ENCODE measurements around the gene XRCC2. TPM values are rescaled to one million over a fixed set of nuclear protein-coding genes. Genes with fewer than 3 reads are reported as not detected.
"Not testable (repeated sequence)": the region's sequence is repeated elsewhere in the genome, so short reads cannot be mapped to it uniquely, and the experiment has no call there.

Gene XRCC2
- total RNA-seq, 2 experiments from 2014 or later = 40.0 to 40.1 TPM

DNA sequence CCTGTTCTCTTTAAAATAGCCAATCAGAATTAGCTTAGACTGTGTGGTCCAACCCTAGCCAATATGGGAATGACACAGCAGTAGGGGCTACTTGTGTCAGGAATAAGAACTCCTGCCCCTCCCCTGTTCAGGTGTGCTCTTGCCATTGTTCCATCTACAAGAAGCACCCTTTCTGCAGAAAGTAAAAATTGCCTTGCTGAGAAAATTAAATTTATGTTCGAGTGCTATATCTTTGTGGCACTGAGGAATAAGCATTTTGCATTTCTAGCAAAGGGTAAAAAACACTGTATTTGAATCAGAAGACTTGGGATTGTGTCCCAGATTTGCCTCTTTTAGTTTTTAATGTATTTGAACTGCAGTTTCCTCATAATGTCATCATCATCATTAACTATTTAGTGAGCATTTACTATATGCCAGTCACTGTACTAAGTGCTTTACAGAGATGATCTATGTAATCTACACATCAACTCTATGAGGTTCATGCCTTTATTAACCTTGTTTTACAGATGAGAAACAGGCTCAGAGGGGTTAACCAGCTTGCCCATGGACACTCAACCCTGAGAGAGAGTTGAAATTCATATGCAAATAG lies 28.9 kb upstream of the XRCC2 start:
- CTCF ChIA-PET (ENCODE audit: unreplicated experiment) = no interaction called here
- Histone ChIP-seq H4K20me1 (ENCODE audit: insufficient read depth, low read length) (no peaks in the 10 kb centered on the region), H3K4me3 (ENCODE audit: low read depth, low read length, poor library complexity, severe bottlenecking) (no peak overlapping the region), H3K9me2 (ENCODE audit: insufficient read depth, low read length) (no peaks in the 10 kb centered on the region), H3K9me3 (ENCODE audit: low read length) (peaks cover 15% of the 10 kb centered on the region), H3K27ac (ENCODE audit: low read depth, low read length, poor library complexity, severe bottlenecking) (no peak overlapping the region), H2AFZ (ENCODE audit: low read length) (no peak overlapping the region), H3K4me2 (ENCODE audit: low read length) (no peak overlapping the region), H3K79me2 (ENCODE audit: insufficient read depth, low read depth, low read length) (no peaks in the 10 kb centered on the region), H3K36me3 (ENCODE audit: insufficient read depth, low read length) (no peaks in the 10 kb centered on the region), H3K4me1 (ENCODE audit: insufficient read depth, low read length, poor library complexity, severe bottlenecking) (no peaks in the 10 kb centered on the region)
- DNase-seq (ENCODE audit: low spot score) = no peak
- BruUV-seq (replicated peaks) = no TSS peak
- POLR2A ChIA-PET = interaction anchor here (0.6 kb wide), 1 partner anchor 45 kb away, joined by 3 read pairs; no protein-coding TSS in a partner anchor
- TF ChIP-seq, protein P1, sequence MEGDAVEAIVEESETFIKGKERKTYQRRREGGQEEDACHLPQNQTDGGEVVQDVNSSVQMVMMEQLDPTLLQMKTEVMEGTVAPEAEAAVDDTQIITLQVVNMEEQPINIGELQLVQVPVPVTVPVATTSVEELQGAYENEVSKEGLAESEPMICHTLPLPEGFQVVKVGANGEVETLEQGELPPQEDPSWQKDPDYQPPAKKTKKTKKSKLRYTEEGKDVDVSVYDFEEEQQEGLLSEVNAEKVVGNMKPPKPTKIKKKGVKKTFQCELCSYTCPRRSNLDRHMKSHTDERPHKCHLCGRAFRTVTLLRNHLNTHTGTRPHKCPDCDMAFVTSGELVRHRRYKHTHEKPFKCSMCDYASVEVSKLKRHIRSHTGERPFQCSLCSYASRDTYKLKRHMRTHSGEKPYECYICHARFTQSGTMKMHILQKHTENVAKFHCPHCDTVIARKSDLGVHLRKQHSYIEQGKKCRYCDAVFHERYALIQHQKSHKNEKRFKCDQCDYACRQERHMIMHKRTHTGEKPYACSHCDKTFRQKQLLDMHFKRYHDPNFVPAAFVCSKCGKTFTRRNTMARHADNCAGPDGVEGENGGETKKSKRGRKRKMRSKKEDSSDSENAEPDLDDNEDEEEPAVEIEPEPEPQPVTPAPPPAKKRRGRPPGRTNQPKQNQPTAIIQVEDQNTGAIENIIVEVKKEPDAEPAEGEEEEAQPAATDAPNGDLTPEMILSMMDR (conservative IDR thresholded peaks at IDR 0.05; ENCODE audit: low read length) = no peak
- TF ChIP-seq EZH2phosphoT487 (IDR thresholded peaks at IDR 0.05; ENCODE audit: borderline replicate concordance, low read depth, low read length) = no peak
- intact Hi-C loops (cut with micrococcal nuclease; ENCODE audit: unreplicated experiment) = loop anchor here (5.0 kb wide), 1 partner anchor 368 kb away; no protein-coding TSS in a partner anchor

DNA sequence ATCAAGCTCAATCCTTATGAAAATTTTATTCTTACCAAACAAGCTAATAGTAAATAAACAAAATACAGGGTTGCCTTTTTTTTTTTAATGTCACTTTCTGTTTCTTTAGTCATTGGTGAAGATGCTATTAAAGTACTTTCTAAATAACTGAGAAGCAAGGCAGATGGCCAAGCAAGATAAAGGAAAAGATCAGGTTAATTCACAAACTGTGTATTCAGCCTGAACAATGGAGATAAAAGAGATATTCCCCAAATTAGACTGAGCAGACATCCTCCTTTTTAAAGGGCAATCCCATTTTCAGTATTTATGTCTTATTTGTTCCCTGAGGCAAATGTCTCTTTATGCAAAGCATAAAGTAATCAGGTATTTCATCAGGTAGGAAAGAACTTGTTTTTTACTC lies 23.1 kb upstream of the XRCC2 start:
- H3K79me2 ChIP-seq (ENCODE audit: insufficient read depth, low read depth, low read length) = no peaks in the 10 kb centered on the region
- H3K4me2 ChIP-seq (ENCODE audit: low read length) = no peak overlapping the region
- no peak overlapping the region for H3K4me3 ChIP-seq (ENCODE audit: low read depth, low read length, poor library complexity, severe bottlenecking)
- ChIA-PET CTCF (ENCODE audit: unreplicated experiment) (no interaction called here), POLR2A (interaction anchor here (0.7 kb wide), 3 partner anchors 56 to 534 kb away, joined by 3 to 4 read pairs (median 3); no protein-coding TSS in a partner anchor)
- no TSS peak for BruUV-seq (replicated peaks)
- no peaks in the 10 kb centered on the region; the same call in 1 of the 2 replicates for H3K9me3 ChIP-seq (ENCODE audit: low read length)
- no peak for DNase-seq (ENCODE audit: low spot score)
- H3K9me2 ChIP-seq (ENCODE audit: insufficient read depth, low read length) = no peaks in the 10 kb centered on the region
- no peak overlapping the region for H2AFZ ChIP-seq (ENCODE audit: low read length)
- H4K20me1 ChIP-seq (ENCODE audit: insufficient read depth, low read length) = no peaks in the 10 kb centered on the region
- H3K4me1 ChIP-seq (ENCODE audit: insufficient read depth, low read length, poor library complexity, severe bottlenecking) = no peaks in the 10 kb centered on the region
- intact Hi-C loops (cut with micrococcal nuclease; ENCODE audit: unreplicated experiment) = no loop called here
- TF ChIP-seq, protein P1 (conservative IDR thresholded peaks at IDR 0.05; ENCODE audit: low read length) = no peak
- no peak for TF ChIP-seq EZH2phosphoT487 (IDR thresholded peaks at IDR 0.05; ENCODE audit: borderline replicate concordance, low read depth, low read length)
- H3K36me3 ChIP-seq (ENCODE audit: insufficient read depth, low read length) = no peaks in the 10 kb centered on the region
- H3K27ac ChIP-seq (ENCODE audit: low read depth, low read length, poor library complexity, severe bottlenecking) = no peak overlapping the region

DNA sequence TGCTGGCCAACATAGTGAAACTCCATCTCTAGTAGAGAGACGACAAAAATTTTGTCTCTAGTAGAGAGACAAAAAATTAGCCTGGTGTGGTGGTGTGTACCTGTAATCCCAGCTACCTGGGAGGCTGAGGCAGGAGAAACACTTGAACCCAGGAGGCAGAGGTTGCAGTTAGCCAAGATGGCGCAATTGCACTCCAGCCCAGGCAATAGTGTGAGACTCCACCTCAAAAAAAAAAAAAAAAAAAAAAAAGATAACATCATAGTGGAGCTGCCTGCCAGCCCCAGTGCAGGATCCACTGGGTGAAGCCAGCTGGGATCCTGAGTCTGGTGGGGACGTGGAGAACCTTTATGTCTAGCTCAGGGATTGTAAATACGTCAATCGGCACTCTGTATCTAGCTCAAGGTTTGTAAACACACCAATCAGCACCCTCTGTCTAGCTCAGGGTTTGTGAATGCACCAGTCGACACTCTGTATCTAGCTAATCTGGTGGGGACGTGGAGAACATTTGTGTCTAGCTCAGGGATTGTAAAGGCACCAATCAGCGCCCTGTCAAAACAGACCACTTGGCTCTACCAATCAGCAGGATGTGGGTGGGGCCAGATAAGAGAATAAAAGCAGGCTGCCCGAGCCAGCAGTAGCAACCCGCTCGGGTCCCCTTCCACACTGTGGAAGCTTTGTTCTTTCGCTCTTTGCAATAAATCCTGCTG lies 21.5 kb upstream of the XRCC2 start:
- H3K9me2 ChIP-seq (ENCODE audit: insufficient read depth, low read length); BruUV-seq (replicated peaks); CTCF ChIA-PET (ENCODE audit: unreplicated experiment): not testable (repeated sequence)

DNA sequence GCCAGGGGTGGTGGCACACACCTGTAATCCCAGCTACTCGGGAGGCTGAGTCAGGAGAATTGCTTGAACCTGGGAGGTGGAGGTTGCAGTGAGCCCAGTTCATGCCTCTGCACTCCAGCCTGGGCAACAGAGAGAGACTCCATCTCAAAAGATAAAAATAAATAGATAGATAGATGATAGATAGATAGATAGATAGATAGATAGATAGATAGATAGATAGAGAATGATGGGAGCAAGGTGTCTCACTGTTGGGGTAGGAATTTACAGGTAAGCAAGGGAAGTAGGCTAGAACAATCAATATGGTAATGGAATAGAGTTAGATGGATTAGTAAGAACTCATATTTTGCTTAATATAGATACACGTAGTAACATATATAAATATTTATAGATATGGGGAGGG lies 16.3 kb upstream of the XRCC2 start:
- H3K4me3 ChIP-seq (ENCODE audit: low read depth, low read length, poor library complexity, severe bottlenecking); H3K79me2 ChIP-seq (ENCODE audit: insufficient read depth, low read depth, low read length); POLR2A ChIA-PET; H2AFZ ChIP-seq (ENCODE audit: low read length); H3K36me3 ChIP-seq (ENCODE audit: insufficient read depth, low read length); CTCF ChIA-PET (ENCODE audit: unreplicated experiment); H3K4me1 ChIP-seq (ENCODE audit: insufficient read depth, low read length, poor library complexity, severe bottlenecking); DNase-seq (ENCODE audit: low spot score); H4K20me1 ChIP-seq (ENCODE audit: insufficient read depth, low read length); H3K27ac ChIP-seq (ENCODE audit: low read depth, low read length, poor library complexity, severe bottlenecking); H3K4me2 ChIP-seq (ENCODE audit: low read length); intact Hi-C loops (cut with micrococcal nuclease; ENCODE audit: unreplicated experiment); H3K9me3 ChIP-seq (ENCODE audit: low read length); H3K9me2 ChIP-seq (ENCODE audit: insufficient read depth, low read length); BruUV-seq (replicated peaks): not testable (repeated sequence)

More for the DNA sequence above, 21.5 kb upstream of the XRCC2 start:
- H2AFZ ChIP-seq (ENCODE audit: low read length); H3K4me3 ChIP-seq (ENCODE audit: low read depth, low read length, poor library complexity, severe bottlenecking); DNase-seq (ENCODE audit: low spot score); H3K9me3 ChIP-seq (ENCODE audit: low read length); H4K20me1 ChIP-seq (ENCODE audit: insufficient read depth, low read length); H3K4me2 ChIP-seq (ENCODE audit: low read length); H3K79me2 ChIP-seq (ENCODE audit: insufficient read depth, low read depth, low read length); H3K27ac ChIP-seq (ENCODE audit: low read depth, low read length, poor library complexity, severe bottlenecking); H3K36me3 ChIP-seq (ENCODE audit: insufficient read depth, low read length); H3K4me1 ChIP-seq (ENCODE audit: insufficient read depth, low read length, poor library complexity, severe bottlenecking); intact Hi-C loops (cut with micrococcal nuclease; ENCODE audit: unreplicated experiment): not testable (repeated sequence)
- POLR2A ChIA-PET = interaction anchor here (0.6 to 0.7 kb wide), 2 partner anchors 27 to 547 kb away, joined by 4 to 6 read pairs; no protein-coding TSS in a partner anchor

Data from OCI-LY7 (cell line).